Subcutaneous abdominal adipose tissue (tissue), 5 donors: ENCODE results near the gene STK32B.

Experiments used
- H3K27ac ChIP-seq: one replicate; pipeline ENCODE4 v1.7.0; 2013; ENCODE audit warnings: low read depth, mild to moderate bottlenecking, inconsistent platforms, low read length, moderate library complexity
- H3K27me3 ChIP-seq, 5 donors: one replicate each; pipeline ENCODE4 v1.7.0; 2013; ENCODE audit warnings: low read length in 5 of 5, inconsistent platforms in 1 of 5; ENCODE audit not compliant: control insufficient read depth in 5 of 5, insufficient read depth in 4 of 5
- H3K36me3 ChIP-seq, 5 donors: one replicate each; pipeline ENCODE4 v1.7.0; 2013; ENCODE audit warnings: low read length in 5 of 5; ENCODE audit not compliant: control insufficient read depth in 5 of 5, insufficient read depth in 5 of 5
- H3K4me1 ChIP-seq, 5 donors: one replicate each; pipeline ENCODE4 v1.7.0; 2013; ENCODE audit warnings: low read length in 5 of 5, mild to moderate bottlenecking in 3 of 5, moderate library complexity in 1 of 5; ENCODE audit not compliant: control insufficient read depth in 5 of 5, insufficient read depth in 5 of 5
- H3K4me3 ChIP-seq, 5 donors: one replicate each; pipeline ENCODE4 v1.7.0; 2013; ENCODE audit warnings: low read length in 5 of 5, low read depth in 1 of 5
- H3K9ac ChIP-seq, 5 donors: one replicate each; pipeline ENCODE4 v1.7.0; 2013; ENCODE audit warnings: low read length in 5 of 5, mild to moderate bottlenecking in 4 of 5, moderate library complexity in 3 of 5
- H3K9me3 ChIP-seq, 5 donors: one replicate each; pipeline ENCODE4 v1.7.0; 2013; ENCODE audit warnings: low read length in 5 of 5; ENCODE audit not compliant: control insufficient read depth in 5 of 5
- donor health status: healthy.
- donor health status: healthy.
- donor health status: healthy.
- donor health status: healthy.
- donor health status: healthy.

STK32B gene

GRCh38 chr4:5547651-5548249 lies 496.5 kb downstream of the STK32B start:
- Histone ChIP-seq H3K4me1 (no peaks in the 10 kb centered on the region), H3K9me3 (peaks cover 0 to 6% (median 0%) of the 10 kb centered on the region in 5 donors), H3K27ac (no peak overlapping the region), H3K4me3 (no peak overlapping the region), H3K9ac (no peak overlapping the region), H3K36me3 (peaks cover 0 to 4% (median 0%) of the 10 kb centered on the region in 5 donors), H3K27me3 (no peaks in the 10 kb centered on the region)
